ENCODE data around the gene SIM1.

DNA sequence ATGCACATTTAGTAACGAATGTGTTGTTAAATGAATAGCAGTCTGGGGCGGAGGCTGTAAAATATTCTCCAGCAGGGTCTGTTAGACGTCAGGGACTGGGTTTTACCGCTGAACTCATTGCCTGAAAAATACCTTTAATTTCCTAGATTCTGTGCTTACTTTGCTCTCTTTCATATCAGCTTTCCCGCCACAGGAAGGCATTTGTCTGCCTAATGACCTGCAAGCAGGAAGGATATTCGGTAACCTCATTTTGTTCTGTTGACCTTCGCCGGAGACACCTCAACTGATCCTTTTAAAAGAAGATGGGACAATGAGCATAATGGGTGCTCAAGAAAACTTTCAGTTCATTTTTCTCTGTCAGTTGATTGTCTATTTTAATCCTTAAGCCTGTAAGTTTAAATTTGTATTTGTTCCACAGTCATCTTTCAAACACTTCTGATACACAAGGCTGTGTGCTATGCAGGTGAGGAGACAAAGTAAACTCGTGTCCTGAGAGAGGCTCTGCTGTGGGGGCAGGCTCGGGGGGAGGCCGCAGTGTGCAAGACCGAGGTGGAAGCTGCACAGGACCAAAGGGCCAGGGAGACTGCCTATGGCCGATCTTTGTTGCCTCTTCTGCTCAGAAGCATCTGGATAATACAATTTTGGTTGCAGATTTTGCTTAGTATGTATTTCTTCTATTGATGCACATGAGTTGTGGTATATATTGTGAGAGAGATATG is 27.4 kb upstream of the SIM1 start:
- no peak for TF ChIP-seq POLR2A (IDR thresholded peaks at IDR 0.05; ENCODE audit: low read length)
- no peak for TF ChIP-seq GATA1 (IDR thresholded peaks at IDR 0.05; ENCODE audit: low read depth, low read length)

Measured in erythroblast (primary cell).